GM12872 (cell line): ENCODE results near the gene ST6GALNAC3.

Source experiments
- CTCF ChIP-seq: IDR thresholded peaks from 3 replicates; pipeline ENCODE4 v1.5.1; 2011; ENCODE audit warnings: low read depth, mild to moderate bottlenecking, low read length, moderate library complexity; ENCODE audit not compliant: insufficient read depth

Gene ST6GALNAC3

DNA sequence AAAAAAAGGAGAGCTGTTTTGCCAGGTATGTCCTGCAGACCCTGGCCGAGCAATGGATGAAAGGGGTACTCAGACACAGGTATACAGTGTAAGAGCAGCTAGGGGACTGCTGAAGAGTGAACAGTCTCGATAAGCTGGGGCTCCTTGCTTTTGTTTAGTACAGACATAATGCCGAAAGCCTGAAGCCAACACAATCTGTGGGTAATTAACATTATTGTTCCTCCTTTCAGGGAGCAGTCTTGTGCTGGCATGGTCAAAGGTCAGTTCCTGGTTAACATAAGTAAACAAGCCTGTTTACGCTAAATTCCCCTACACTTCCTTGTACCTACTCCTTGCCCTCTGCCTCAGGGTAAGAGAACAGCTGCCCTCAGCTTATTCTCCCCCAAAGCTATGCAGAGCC is 520.5 kb downstream of the ST6GALNAC3 start:
- TF ChIP-seq CTCF: no peak

DNA sequence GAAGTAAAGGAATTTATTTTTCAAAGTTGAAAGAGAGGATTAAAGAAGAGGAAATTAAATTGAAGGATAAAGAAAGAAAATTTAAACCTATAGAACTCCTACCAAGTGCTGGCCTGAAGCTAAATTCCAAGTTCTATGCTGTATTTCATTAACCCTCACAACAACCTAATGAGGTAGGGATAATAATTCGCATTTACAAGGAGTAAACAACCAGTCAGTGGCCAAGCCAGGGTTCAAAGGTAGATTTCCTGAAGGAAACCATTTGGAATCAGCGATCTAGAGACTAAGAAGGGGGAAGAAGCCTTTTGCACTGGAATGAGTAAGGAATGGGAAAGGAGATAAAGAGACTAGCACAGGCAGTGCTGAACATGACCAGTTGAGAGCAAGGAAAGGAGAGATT is 526.9 kb downstream of the ST6GALNAC3 start:
- TF ChIP-seq CTCF: no peak

- TF ChIP-seq CTCF: no peak
Measured at GRCh38 chr1:76607717-76608116, 533.2 kb downstream of the ST6GALNAC3 start.

DNA sequence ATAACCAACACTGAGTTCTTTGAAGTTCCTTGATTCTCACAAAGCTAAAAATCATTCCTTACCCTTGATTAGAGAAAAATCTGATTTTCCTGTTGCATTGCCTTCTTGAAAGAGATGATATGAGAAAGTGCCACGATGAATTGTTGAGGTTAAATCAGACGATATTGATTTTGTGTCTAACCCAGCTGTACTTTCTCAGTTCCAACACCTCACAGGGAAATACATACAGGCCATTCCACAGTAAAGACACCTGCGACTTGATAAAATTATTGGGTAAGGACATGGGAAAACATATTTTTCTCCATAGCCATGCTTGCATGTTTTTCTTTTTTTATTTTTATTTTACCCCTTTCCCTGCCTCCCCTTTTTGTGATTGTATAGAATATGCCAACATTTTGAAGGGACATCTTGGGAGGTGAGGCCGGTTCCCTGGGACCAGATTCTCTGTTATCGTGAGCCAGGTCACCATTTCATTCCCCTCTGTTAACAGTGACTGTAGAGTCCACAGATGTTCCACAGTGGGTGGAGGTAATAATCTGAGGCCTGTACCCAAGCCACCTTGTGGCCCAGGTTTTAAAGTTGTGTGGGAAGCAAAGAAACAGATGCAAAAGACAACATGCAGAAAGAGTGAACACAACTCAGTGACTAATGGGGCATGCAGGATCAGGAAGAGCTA is 537.4 kb downstream of the ST6GALNAC3 start:
- no peak for TF ChIP-seq CTCF

- TF ChIP-seq CTCF: no peak
Measured at GRCh38 chr1:76613886-76614285, 539.3 kb downstream of the ST6GALNAC3 start.

- TF ChIP-seq CTCF: no peak
Measured at GRCh38 chr1:76615253-76616035, 540.9 kb downstream of the ST6GALNAC3 start.

DNA sequence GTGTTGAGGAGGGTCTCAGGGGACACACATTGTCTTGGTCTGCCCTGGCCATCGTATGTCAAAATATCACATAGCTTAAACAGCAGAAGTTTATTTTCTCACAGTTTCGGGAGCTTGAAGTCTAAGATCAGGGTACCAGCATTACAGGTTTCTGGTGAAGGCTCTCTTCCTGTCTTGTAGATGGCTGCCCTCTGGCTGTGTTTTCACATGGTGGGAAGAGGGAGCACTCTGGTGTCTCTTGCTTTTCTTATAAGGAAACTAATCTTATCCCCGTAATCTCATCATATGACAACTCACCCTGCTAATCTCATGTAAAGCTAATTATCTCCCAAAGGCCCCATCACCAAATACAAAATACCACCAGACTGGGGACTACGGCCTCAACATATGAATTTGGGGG is 545.8 kb downstream of the ST6GALNAC3 start:
- TF ChIP-seq CTCF: no peak
